Activated effector memory CD4-positive, alpha-beta T cell treated with anti-CD3 and anti-CD28 coated beads, Interleukin-2, amount 50 U/mL, for 16 hours (primary cell): ENCODE results near the gene KMT2C.
"Not testable (repeated sequence)": the region's sequence is repeated elsewhere in the genome, so short reads cannot be mapped to it uniquely, and the experiment has no call there.

Source experiments
- DNase-seq: peaks from one replicate; pipeline ENCODE4 v3.0.0-alpha.2; 2020

Gene KMT2C

DNA sequence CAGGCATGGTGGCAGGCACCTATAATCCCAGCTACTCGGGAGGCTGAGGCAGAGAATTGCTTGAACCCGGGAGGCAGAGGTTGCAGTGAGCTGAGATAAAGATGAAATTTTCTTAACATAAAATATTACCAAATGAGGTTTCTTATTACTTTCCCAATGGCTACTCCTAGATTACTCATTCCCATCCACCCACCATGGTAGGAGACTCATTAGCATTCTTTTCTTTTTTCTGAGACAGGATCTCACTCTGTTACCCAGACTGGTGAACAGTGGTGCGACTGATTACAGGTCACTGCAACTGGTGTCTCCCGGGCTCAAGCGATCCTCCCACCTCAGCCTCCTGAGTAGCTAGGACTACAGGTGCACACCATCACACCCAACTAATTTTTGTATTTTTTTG lies 82.5 kb downstream of the KMT2C start:
- DNase-seq, result not testable (repeated sequence)

- DNase-seq, result not testable (repeated sequence)
Measured at GRCh38 chr7:152351747-152352146, 84.1 kb downstream of the KMT2C start.

GRCh38 chr7:152351168-152351567 lies 84.6 kb downstream of the KMT2C start:
- no peak for DNase-seq

- DNase-seq, result no peak
Measured at GRCh38 chr7:152347888-152348287, 87.9 kb downstream of the KMT2C start.

DNA sequence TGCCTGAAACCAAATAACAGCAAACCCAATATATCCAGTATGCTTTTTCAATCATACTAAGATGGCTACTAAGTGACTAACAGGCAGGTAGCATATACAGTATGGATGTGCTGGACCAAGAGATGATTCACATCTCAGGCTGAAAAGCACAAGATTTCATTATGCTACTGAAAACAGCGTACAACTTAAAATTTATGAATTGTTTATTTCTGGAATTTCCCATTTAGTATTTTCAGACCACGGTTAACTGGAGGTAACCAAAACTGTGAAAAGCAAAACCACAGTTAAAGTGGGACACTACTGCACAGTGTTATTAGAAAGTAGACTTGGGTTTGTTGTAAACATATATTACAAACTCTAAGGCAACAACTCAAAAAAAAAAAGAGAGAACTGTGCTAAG lies 91.5 kb downstream of the KMT2C start:
- no peak for DNase-seq

DNA sequence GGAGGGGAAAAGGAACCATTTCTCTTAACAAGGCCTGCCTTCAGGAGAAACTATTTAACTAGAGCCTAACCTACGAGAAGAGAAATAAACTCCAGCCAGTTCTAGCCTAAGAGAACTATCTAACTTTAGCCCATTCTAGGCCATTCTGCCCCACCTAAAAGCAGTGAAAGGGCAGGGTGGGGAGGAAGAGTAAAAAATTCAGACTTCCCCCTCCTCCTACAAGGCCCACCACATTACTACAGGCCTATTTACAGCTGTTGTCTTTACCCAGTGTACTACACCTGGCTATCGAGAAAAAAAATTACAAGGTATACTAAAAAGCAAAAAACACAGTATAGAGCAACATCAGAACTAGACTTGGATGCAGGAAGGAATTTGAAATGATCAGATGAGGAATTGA lies 93.0 kb downstream of the KMT2C start:
- no peak for DNase-seq

- DNase-seq, result no peak
Measured at GRCh38 chr7:152341914-152342236, 93.9 kb downstream of the KMT2C start.

DNA sequence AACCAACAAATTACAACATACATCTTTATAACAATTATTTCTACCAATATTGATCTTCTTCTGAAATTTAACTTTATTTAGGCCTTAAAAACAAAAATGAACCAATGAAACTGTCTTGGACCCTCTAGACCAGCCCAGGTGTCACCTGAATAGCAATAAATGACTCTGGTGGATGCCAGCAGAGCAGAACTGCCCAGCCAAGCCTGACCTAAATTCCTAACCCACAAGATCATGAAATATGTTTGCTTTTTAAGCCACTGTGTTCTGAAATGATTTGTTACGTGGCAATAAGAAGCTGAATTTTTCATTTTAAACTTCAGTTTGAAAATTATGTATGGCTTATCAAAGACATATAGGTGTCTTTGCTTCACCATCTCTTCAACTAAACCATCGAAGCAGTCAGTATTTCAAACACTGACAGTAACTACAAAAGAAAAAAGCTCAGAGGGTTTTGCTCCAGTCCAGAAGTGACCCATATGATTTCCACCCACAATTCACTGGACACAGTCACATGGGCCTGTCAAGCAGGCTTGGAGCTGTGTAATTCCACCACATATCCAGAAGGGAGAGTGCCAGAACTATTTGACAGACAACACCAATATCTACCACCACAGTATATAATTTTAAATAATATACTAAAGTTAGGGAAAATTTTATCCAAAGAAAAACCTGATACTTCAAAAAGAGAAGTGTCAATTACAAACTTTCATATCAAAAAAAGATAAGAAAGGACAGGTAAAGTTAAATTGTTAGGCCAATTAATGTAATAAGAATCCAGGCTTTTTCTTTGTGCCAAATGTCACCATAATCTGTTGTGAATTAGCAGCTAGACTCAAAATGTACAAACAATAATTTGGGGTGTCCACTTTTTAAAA lies 94.5 kb downstream of the KMT2C start:
- DNase-seq, result no peak

- no peak for DNase-seq
Measured at GRCh38 chr7:152340161-152340560, 95.6 kb downstream of the KMT2C start.

GRCh38 chr7:152338561-152338960 lies 97.2 kb downstream of the KMT2C start:
- DNase-seq, result no peak

GRCh38 chr7:152336754-152337368 lies 98.9 kb downstream of the KMT2C start:
- no peak for DNase-seq

DNA sequence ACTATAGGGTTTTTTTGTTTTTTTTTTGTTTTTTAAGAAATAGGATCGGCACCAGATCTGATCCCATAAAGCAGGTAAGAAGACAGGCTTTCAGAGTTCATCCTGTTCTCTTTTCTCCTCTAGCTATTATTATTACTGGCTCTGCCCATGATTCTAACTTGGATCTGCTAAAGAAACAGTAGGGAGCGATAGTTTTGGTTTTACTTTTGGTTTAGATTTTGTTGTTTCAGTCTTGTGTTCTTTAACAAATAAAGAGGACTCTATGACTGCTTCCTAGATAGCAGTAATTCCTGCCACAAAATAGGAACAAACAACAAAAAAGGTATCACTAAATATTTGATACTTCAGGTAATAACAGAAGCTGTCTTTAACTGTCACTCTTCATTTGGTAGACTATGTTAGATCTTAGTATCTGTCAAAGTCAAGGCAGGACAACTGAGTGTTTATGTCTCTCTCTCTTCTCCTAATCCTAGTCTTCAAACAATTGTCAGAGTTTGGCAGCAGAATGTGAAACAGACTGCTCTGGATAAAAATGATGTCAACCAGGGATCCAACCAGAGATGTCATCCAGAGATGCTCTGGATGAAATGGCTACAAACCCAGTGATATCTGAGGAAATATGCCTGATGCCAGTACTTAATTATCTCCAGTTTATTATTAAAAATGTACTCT lies 99.8 kb downstream of the KMT2C start:
- DNase-seq, result no peak

- no peak for DNase-seq
Measured at GRCh38 chr7:152333134-152333533, 102.7 kb downstream of the KMT2C start.

DNA sequence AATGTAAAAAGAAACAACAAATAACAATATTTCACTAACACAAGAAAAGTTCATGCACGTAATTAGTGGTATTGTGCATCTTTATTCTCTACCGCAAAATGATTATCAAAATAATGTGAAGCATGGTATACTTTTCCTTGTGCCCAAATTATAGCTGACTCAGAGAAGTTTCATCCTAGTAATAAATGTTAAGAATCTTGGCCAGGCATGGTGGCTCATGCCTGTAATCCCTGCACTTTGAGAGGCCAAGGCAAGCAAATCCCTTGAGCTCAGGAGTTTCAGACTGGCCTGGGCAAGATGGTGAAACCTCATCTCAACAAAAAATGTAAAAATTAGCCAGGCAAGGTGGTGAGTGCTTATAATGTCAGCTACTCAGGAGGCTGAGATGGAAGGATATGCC lies 105.0 kb downstream of the KMT2C start:
- DNase-seq, result no peak

DNA sequence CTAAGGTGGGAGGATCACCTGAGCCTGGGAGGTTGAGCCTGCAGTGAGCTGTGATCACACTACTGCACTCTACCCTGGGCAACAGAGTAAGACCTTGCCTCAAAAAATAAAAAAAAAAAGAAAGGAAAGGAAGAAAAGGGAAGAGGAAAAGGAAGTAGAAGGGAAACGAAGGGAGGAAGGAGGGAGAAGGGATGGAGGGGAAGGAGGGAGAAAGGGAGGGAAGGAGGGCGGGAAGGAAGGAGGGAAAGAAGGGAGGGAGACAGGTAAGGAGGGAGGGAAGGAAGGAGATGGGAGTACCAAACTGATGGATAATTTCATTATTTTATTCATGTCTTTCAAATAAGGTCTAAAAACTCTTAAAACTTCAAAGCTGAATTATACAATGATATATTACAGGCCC lies 106.3 kb downstream of the KMT2C start:
- no peak for DNase-seq

DNA sequence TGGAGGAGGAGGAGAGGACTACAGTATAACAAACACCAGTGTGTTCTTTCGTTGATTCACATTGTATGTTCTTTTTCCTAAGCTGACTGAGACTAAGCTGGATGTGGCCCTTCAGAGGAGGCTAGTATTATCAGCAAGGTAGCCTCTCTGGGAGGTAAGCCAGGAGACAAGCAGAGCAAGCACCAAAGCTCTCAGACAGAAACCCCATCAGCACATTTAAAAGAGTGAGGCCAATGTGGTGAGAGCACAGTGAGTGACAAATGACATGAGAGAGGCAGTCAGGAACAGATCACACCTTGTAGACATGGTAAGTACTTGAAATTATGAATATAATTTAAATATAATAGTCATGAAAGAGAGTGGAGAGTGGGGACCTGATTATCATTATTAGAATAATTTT lies 107.6 kb downstream of the KMT2C start:
- DNase-seq, result no peak

- no peak for DNase-seq
Measured at GRCh38 chr7:152315845-152316244, 120.0 kb downstream of the KMT2C start.

GRCh38 chr7:152313831-152314604 lies 121.8 kb downstream of the KMT2C start:
- no peak for DNase-seq

DNA sequence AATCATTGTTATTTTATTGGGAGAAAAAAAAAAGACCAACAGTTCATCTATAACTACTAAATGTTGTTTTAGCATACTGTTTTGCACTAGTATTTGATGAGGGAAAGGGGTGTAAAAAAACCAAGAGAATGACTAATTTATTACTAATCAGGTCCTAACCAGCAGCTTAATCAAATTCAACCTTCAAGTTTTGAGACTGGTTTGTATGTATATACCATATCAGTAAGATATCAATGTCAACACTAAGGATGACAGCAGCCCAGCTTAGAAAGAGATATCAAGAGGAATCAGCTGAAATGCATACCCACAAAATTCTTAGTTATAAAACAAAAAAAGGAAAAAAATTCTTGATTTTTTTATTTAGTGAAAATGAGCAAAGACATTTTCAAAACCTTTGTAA lies 122.6 kb downstream of the KMT2C start:
- no peak for DNase-seq

DNA sequence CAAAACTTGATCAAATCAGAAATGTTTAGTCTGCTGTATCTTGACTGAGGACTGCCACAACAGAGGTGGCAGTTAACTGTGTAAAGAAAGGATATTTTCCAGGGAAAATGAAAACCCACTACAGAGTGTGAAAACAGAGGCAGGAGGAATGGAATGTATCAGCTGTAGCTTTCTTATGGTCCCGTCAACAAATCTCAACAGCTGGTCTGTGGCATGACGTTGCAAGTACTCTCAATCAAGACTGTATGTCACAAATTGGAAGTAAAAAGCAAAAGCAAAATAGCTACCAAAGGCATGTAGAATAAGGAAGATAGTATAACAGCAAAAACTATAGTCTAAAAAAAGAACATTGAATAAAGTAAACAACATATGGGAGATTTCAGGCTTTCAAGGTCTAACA lies 123.5 kb downstream of the KMT2C start:
- no peak for DNase-seq

DNA sequence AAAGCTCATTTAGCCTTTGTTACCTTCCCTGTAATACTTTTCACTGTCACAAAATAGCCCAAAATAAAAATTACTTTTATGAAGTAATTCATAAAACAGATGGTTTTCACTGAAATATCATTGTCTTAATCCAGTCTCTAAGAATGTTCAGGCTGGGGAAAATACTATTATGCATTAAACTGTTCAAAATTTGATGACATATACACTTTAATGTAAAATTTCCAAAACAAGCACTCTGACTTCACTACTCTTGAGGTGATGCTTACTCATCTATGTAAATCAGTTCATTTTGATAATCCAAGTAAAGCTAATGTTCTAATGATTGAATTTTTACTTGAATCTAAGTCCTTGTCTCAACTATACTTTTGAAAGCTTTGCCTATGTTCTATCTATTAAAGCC lies 127.9 kb downstream of the KMT2C start:
- DNase-seq, result no peak

GRCh38 chr7:152299542-152300143 lies 136.2 kb downstream of the KMT2C start:
- not testable (repeated sequence) for DNase-seq

DNA sequence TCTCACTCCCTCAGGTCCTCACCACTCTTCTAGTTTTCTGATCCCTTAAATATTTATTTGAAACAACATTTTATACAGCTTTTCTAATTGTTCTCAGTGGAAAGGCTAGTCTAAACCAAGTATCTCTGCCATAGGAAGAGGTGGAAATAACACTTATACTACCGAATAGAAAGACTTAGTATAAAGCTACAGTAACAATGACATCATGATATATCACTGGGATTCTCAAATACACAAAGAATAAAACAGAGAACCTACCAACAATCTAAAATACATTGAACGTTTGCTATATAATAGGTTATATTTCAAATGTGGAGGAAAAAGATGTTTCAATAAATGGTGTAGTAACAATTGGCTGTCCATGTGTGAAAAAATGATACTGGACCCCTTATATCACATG lies 142.9 kb downstream of the KMT2C start:
- DNase-seq, result no peak
